MM.1S (cell line): ENCODE measurements around the gene GLRA3.

ENCODE experiments used
- CTCF ChIP-seq: fragments of 300-600 bp; sonication (generic); IDR thresholded peaks from 2 replicates; pipeline ENCODE4 v1.5.1; 2016; ENCODE audit warnings: antibody characterized with exemption, low read length, mixed read lengths
- EZH2 ChIP-seq: fragments of 300-600 bp; sonication (generic); optimal IDR thresholded peaks from 2 replicates; pipeline ENCODE3; 2017; ENCODE audit warnings: low read depth, mild to moderate bottlenecking, antibody characterized with exemption, low read length, mixed read lengths

GRCh38 chr4:174708381-174708780 is 120.7 kb downstream of the GLRA3 start:
- no peak for TF ChIP-seq CTCF
- no peak for TF ChIP-seq EZH2
